Ovary (tissue), 3 donors: ENCODE measurements around the gene CREB3L1.

Source experiments
- CTCF ChIP-seq, 3 donors: fragments of 450-650 bp in 2 of 3; fragments of 200-600 bp in 1 of 3; IDR thresholded peaks; one replicate each; pipeline versions ENCODE4 v1.5.1 to v1.8.0; 2016 to 2022; ENCODE audit warnings: antibody characterized with exemption in 3 of 3, mild to moderate bottlenecking in 1 of 3
- EP300 ChIP-seq: sonication (generic); formaldehyde crosslinking; IDR thresholded peaks from one replicate; pipeline ENCODE4 v1.6.1; 2017; ENCODE audit warnings: antibody characterized with exemption
- POLR2A ChIP-seq: fragments of 450-650 bp; IDR thresholded peaks from one replicate; pipeline ENCODE4 v1.6.1; 2017; ENCODE audit warnings: antibody characterized with exemption, mild to moderate bottlenecking, moderate library complexity
- donor health status: DM: no; HTN: no; CAD: no.

GRCh38 chr11:46305295-46305694 is 27.8 kb downstream of the CREB3L1 start:
- TF ChIP-seq CTCF (IDR thresholded peaks at IDR 0.05) (no peak), EP300 (no peak), POLR2A (no peak)
